Measurements from ENCODE around the gene MRTFA. TPM values are rescaled to one million over a fixed set of nuclear protein-coding genes. Genes with fewer than 3 reads are reported as not detected.

Gene MRTFA
- total RNA-seq, 4 donors from 2014 or later, result 16.5 to 57.8 (median 48.9) TPM

GRCh38 chr22:40414838-40415505 is 221.5 kb downstream of the MRTFA start:
- TF ChIP-seq CTCF (IDR thresholded peaks at IDR 0.05; ENCODE audit: low read depth), result no peak

- TF ChIP-seq CTCF (IDR thresholded peaks at IDR 0.05; ENCODE audit: low read depth), result no peak
Measured at GRCh38 chr22:40414311-40414710, 222.2 kb downstream of the MRTFA start.

GRCh38 chr22:40413873-40414272 is 222.6 kb downstream of the MRTFA start:
- TF ChIP-seq CTCF (IDR thresholded peaks at IDR 0.05; ENCODE audit: low read depth), result no peak

GRCh38 chr22:40412441-40412840 is 224.1 kb downstream of the MRTFA start:
- no peak for TF ChIP-seq CTCF (IDR thresholded peaks at IDR 0.05; ENCODE audit: low read depth)

GRCh38 chr22:40411506-40411861 is 225.0 kb downstream of the MRTFA start:
- no peak for TF ChIP-seq CTCF (IDR thresholded peaks at IDR 0.05; ENCODE audit: low read depth)

- TF ChIP-seq CTCF (IDR thresholded peaks at IDR 0.05; ENCODE audit: low read depth), result no peak
Measured at GRCh38 chr22:40410731-40411505, 225.6 kb downstream of the MRTFA start.

GRCh38 chr22:40410272-40410671 is 226.2 kb downstream of the MRTFA start:
- TF ChIP-seq CTCF (IDR thresholded peaks at IDR 0.05; ENCODE audit: low read depth), result no peak

All from subcutaneous adipose tissue (tissue), 4 donors.